ENCODE measurements around the gene NYAP2.

The NYAP2 gene

DNA sequence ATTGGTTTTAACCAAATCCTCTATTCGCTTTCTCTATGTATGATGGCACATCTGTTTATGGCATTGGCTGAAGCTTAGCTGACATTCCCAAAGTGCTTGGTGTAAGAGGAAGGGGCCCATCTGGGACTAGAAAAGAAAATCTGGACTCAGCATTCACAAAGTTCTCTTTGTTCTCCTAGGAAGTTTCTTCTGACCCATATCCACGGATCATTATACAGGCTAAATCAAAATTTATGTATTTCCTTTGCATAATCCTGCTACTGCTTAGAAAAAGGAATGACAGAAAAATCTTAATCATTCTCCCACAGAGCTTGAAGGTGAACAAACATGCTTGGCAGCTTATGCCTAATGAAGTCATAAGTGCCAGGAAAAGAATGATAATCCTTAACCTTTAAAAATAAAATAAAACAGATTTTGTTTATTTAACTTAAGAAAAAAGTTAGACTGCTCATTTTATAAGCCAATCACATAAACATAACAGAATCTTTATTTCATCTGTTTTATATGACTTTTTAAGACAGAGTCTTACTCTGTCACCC is 88.4 kb downstream of the NYAP2 start:
- no peak for DNase-seq

- DNase-seq = no peak
Measured at GRCh38 chr2:225488743-225489142, 89.2 kb downstream of the NYAP2 start.

- no peak for DNase-seq
Measured at GRCh38 chr2:225493420-225494099, 94.0 kb downstream of the NYAP2 start.

DNA sequence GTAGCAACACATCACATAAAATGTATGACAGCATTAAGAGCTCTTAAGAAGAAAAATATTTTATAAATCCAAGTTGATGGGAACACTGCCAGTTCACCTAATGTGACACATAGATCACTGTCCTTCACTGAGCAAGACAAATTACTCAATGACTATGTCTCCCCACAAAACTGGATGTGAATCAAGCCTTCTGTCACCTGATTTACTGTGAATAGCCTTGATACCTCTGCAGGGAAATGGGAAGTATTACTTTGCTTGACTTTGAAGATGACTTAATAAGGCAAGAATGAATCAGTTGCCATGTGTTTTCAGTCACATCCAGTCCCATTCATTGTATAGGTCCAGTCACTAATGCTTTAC is 94.6 kb downstream of the NYAP2 start:
- DNase-seq = no peak

- no peak for DNase-seq
Measured at GRCh38 chr2:225495706-225496105, 96.2 kb downstream of the NYAP2 start.

- DNase-seq = no peak
Measured at GRCh38 chr2:225496568-225496967, 97.1 kb downstream of the NYAP2 start.

- no peak for DNase-seq
Measured at GRCh38 chr2:225497166-225497565, 97.7 kb downstream of the NYAP2 start.

DNA sequence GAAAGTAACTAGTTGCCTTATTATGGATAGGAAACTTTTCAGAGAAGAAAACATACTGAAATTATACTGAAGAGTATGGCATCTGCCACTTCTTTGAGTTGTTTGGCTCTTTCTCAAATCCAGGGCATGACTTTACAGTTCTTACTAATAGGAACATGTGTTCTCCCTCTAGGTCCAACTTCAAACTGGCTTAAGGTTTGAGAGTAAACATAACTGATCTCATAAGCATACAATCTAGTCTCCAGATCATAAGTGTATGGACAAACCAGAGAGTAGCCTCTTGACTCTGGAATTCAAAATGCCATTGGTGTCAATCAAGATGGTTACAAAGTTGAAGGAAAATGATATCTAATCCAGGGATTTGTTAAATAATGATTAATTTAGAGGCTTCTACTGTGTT is 101.5 kb downstream of the NYAP2 start:
- no peak for DNase-seq

DNA sequence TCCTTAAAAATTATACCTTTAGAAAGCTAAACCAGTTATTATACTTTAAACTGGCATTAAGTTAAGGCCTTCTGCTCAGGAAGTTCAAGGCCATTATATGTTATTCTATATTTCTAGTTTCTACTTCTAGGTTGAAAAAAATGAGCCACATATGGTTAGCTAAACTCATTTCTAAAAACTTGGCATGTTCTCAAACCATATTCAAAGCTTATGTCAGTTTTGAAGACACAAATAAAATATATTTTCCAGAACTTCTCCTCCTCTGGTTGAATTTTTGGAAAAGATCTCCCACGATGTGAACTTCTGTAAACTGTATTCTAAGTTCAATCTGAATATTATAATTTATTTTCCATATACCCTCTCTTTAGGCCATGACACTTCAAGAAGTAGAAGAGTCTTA is 103.5 kb downstream of the NYAP2 start:
- DNase-seq = no peak

DNA sequence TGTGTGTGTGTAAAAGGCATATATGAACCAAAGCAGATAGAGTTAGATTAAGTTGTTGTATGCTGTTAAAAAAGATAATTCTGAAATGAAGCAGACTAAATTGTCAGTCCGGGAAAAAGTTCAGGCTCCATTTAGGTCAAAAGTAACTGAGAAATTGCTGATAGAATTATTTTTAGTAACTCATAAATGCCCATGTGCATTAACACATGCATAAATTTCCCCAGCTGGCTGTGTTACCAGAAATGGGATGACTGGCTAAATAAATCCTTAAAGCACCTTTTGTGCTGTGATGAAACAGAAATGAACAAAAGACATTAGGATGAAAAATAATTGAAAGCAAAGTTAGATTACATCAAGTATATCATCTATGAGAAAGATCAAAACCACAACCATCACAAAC is 111.3 kb downstream of the NYAP2 start:
- no peak for DNase-seq

DNA sequence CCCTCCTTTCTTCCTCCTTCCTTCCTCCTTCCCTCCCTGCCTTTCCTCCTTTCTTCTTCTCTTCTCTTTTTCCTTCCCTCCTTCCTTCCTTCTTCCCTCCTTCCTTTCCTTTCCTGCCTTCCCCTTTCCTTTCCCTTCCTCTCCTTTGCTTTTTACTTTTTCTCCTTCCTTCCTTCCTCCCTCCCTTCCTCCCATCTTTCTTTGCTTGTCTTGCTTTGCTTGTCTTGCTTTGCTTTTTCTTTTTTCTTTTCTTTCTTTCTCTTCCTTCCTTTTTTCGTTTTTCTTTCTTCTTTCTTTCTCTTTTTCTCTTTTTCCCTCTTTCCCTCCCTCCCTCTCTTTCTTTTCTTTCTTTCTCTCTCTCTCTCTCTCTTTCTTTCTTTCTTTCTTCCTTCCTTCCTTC is 113.0 kb downstream of the NYAP2 start:
- no peak for DNase-seq

GRCh38 chr2:225512876-225513540 is 113.5 kb downstream of the NYAP2 start:
- DNase-seq = no peak

- DNase-seq = no peak
Measured at GRCh38 chr2:225515033-225515432, 115.5 kb downstream of the NYAP2 start.

- DNase-seq = no peak
Measured at GRCh38 chr2:225526760-225527390, 127.4 kb downstream of the NYAP2 start.

DNA sequence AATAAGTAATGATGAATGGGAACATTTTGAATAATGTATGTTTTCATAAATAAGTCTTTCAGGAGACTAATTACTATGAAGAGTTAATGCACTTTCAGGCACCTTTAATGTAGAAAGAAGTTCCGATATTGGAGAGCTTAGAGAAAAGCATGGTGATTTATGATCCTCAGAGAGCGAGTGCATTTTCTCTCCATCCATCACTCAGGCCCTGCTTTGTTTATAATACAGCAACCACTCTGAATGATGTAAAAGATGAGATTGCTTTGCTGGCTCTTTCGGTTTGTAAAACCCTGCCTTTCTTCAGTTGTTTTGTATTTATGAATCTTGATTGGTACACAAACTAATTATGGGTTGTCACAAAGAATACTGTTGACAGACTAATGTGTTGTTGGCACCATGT is 132.0 kb downstream of the NYAP2 start:
- DNase-seq = no peak

DNA sequence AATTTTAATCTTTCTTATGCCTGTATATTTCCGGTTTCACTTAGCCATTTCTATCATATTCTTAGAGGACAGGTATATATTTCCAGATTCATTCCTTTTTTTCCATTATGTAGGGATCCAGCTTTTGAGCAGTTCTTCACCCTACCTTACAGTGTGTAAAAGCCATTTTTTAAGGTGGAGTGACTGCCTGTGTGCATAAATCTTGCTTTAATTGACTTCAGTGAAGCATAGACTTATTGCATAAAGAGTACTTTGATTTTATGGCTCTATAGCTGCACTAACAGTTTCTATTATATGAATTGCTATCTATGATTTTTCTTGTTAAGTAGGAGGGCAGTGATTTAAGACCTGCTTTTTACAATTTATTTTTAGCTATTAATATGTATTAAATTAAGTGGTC is 132.6 kb downstream of the NYAP2 start:
- no peak for DNase-seq

DNA sequence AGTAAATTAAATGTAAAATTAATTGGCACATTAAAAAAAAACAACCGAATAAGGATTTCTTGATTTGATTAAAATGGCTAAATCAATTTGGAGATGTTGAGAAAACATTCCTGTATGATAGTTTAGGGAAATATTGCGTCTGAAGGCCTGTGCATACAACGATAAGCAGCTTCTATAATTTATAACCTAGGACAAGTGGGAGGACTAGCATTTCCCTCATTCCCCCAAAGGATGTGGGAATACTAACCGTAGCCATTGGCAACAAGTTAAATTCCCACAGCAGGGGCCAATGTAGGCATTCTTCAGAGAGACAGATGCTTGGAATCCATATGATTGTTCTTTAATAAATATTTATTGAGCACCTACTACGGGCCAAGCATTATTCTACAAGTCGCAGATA is 134.5 kb downstream of the NYAP2 start:
- DNase-seq = no peak

DNA sequence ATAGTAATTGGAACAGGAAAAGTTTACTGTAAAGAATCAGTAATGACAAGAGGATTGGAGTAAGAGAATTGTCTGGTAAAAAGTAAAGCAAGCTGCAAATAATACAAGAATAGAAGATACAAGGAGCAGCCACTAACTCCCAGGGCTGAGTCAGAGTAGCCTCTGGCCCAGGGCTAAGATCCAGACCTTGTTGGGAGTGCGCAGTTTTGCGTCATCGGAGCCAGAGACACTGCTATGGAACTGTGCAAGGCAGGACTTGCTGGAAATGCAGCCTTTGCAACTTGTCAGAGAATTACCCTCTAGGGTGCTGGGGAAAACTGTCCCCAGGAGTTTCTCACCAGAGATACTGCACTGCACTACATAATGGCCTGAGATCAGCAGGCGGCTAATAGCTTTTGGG is 135.2 kb downstream of the NYAP2 start:
- no peak for DNase-seq

DNA sequence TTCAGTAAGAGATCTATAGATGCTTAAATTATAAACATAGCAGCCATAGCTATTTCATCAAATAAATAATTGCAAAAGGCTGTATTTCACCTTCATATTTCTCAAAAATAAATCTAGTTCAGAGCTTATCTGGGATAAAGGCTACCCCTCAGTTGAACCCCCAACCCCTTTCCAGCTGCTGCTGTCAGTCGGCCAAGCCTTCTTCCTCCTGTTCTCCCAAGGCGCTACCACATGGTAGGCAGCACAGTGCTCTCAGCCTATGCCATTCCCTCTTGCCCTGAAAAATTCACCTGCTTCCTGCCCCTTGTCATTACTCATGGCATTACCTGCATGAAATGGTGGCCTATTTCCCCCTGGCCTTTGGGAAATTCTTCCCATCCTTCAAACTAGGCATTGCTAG is 136.5 kb downstream of the NYAP2 start:
- no peak for DNase-seq

DNA sequence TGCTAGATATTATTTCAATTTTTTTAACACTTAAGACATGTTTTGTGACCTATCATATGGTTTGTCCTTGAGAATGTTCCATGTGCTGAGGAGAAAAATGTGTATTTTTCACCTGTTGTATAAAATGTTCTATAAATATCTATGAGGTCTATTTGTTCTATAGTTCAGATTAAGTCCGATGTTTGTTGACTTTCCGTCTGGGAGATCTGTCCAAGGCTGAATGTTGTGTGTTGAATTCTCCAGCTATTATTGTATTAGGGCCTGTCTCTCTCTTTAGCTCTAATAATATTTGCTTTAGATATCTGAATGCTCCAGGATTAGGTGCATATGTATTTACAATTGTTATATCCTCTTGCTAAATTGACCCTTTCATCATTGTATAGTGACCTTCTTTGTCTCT is 144.1 kb downstream of the NYAP2 start:
- DNase-seq = no peak

DNA sequence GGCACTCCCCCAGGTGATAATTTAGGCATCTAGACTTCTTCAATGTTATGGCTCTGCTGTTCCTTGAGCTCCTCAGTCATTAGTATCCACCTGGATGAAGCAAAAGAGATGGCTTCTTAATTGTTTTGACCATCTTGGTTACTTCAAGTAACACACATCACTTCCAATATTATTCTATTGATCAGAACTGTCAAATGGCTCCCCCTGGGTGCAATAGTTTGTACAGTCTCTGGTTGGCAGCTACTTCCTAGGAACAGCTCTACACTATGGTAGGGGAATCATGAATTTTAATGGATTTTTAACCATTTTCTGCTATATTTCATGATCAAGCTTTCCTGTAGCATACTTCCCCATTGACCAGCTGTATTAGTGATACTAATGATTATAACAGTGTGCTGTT is 157.0 kb downstream of the NYAP2 start:
- DNase-seq = no peak

DNA sequence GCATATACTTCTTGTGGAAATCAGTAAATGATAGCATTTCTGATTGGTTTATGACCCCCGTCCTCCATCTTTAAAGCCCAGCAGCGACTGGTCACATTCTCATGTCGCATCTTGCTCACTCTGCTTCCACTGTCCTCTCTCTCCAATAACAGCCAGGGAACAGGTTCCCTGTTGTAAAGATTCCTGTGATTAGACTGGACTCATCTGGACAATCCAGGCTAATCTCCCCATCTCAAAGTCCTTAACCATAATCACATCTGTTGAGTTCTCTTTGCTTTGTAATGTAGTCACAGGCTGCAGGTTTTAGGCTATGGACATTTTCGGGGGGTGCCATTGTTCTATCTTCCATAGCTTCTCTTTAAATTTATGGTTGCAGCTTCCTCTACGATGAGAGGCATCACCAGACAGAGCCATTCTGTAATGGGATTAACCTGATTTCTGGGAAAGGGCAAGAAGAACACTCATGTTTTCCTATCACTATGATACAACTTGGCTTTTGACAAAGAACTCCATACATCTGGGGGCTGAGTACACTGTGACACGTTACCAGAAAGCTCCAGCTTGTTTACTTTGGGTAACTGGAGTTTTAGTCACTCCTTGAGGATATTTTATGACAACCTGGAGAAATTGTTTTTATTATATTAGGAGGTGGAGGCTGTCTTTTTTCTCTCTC is 159.0 kb downstream of the NYAP2 start:
- no peak for DNase-seq

GRCh38 chr2:225559072-225559415 is 159.5 kb downstream of the NYAP2 start:
- no peak for DNase-seq

GRCh38 chr2:225566798-225567197 is 167.3 kb downstream of the NYAP2 start:
- no peak for DNase-seq

All from activated naive CD4-positive, alpha-beta T cell (primary cell).